GM23338 (cell line): ENCODE data around the gene CFL2. TPM values are rescaled to one million over a fixed set of nuclear protein-coding genes. Genes with fewer than 3 reads are reported as not detected.

ENCODE experiments used
- ATAC-seq: fragments of 200-7000 bp; cut with Tn5 transposase; 3 replicates; pipeline ENCODE4 v1.9.1; 2020
- DNase-seq: peaks from one replicate; pipeline ENCODE4 v3.0.0-alpha.2; 2015; ENCODE audit warnings: low spot score
- H2AFZ ChIP-seq: fragments of 200-600 bp; sonication (generic); 2 replicates; pipeline ENCODE4 v1.8.0; 2016; ENCODE audit warnings: antibody characterized with exemption, mild to moderate bottlenecking, moderate library complexity
- H3F3A ChIP-seq: fragments of 200-600 bp; sonication (generic); replicated peaks from 2 replicates; pipeline ENCODE4 v1.8.0; 2017; ENCODE audit warnings: antibody characterized with exemption, mixed run types, low read depth
- H3K27ac ChIP-seq: fragments of 200-600 bp; sonication (generic); 2 replicates; pipeline ENCODE4 v1.6.1; 2016; ENCODE audit warnings: low read depth
- H3K27me3 ChIP-seq: fragments of 200-600 bp; sonication (generic); 2 replicates; pipeline ENCODE4 v1.8.0; 2016; ENCODE audit warnings: mild to moderate bottlenecking, mixed run types, moderate library complexity; ENCODE audit not compliant: insufficient read depth
- H3K36me3 ChIP-seq: fragments of 200-600 bp; sonication (generic); 2 replicates; pipeline ENCODE4 v1.8.0; 2016; ENCODE audit warnings: mild to moderate bottlenecking; ENCODE audit not compliant: insufficient read depth
- H3K4me1 ChIP-seq: fragments of 200-600 bp; sonication (generic); 2 replicates; pipeline ENCODE4 v1.8.0; 2016; ENCODE audit warnings: mild to moderate bottlenecking, moderate library complexity; ENCODE audit not compliant: insufficient read depth
- H3K4me2 ChIP-seq: fragments of 200-600 bp; sonication (generic); 2 replicates; pipeline ENCODE4 v1.7.1; 2017; ENCODE audit warnings: mixed run types
- H3K4me3 ChIP-seq: fragments of 200-600 bp; sonication (generic); 2 replicates; pipeline ENCODE4 v1.6.1; 2016; ENCODE audit warnings: mixed run types
- H3K79me2 ChIP-seq: fragments of 200-600 bp; sonication (generic); replicated peaks from 2 replicates; pipeline ENCODE4 v1.8.0; 2017; ENCODE audit warnings: mild to moderate bottlenecking; ENCODE audit not compliant: insufficient read depth
- H3K9me2 ChIP-seq: fragments of 200-600 bp; sonication (generic); 2 replicates; pipeline ENCODE4 v1.8.0; 2017; ENCODE audit not compliant: insufficient read depth
- H4K20me1 ChIP-seq: fragments of 200-600 bp; sonication (generic); replicated peaks from 2 replicates; pipeline ENCODE4 v1.8.0; 2017; ENCODE audit warnings: mild to moderate bottlenecking; ENCODE audit not compliant: insufficient read depth
- H3K27ac Mint-ChIP-seq: 2 replicates; pipeline ENCODE4 v1.8.0; 2020; ENCODE audit warnings: inconsistent platforms, mild to moderate bottlenecking, moderate library complexity, mixed read lengths
- H3K27me3 Mint-ChIP-seq: 3 replicates; pipeline ENCODE4 v1.8.0; 2022; ENCODE audit warnings: low read depth, mild to moderate bottlenecking, moderate library complexity, mixed read lengths, inconsistent platforms; ENCODE audit not compliant: insufficient read depth, poor library complexity
- H3K36me3 Mint-ChIP-seq: 3 replicates; pipeline ENCODE4 v1.8.0; 2021; ENCODE audit warnings: low read depth, mild to moderate bottlenecking, inconsistent platforms, moderate library complexity, mixed read lengths
- H3K4me1 Mint-ChIP-seq: 3 replicates; pipeline ENCODE4 v1.8.0; 2020; ENCODE audit warnings: mild to moderate bottlenecking, inconsistent platforms, mixed read lengths
- H3K4me3 Mint-ChIP-seq: 3 replicates; pipeline ENCODE4 v1.8.0; 2021; ENCODE audit warnings: moderate library complexity, mild to moderate bottlenecking, inconsistent platforms, mixed read lengths
- H3K9me3 Mint-ChIP-seq: 3 replicates; pipeline ENCODE4 v1.8.0; 2020; ENCODE audit warnings: moderate library complexity, mild to moderate bottlenecking, inconsistent platforms, mixed read lengths
- STAT1 ChIP-seq: IDR thresholded peaks from one replicate; pipeline ENCODE4 v1.6.1; 2016; ENCODE audit warnings: antibody characterized with exemption; ENCODE audit not compliant: unreplicated experiment
- ZNF114 ChIP-seq: fragments of 250-450 bp; sonication (Bioruptor Pico); IDR thresholded peaks from 2 replicates; pipeline ENCODE4 v1.5.0; 2020; ENCODE audit warnings: mild to moderate bottlenecking, moderate library complexity
- ZNF462 ChIP-seq: fragments of 250-450 bp; sonication (Bioruptor Pico); IDR thresholded peaks from 2 replicates; pipeline ENCODE4 v1.5.0; 2020; ENCODE audit warnings: mild to moderate bottlenecking, moderate library complexity
- polyA plus RNA-seq: library from polyadenylated mRNA; unstranded; fragments of >200 nt; fragmentation: Nextera tagmentation; extraction: Ambion mirVana; gene quantifications from 2 replicates; pipeline ENCODE4 v1.2.1, GENCODE V29; 2016
- total RNA-seq: library from RNA; depleted of rRNA; stranded (reverse); fragments of >200 nt; shearing (Covaris generic); gene quantifications from 2 replicates; pipeline ENCODE4 v1.2.3, GENCODE V29; 2014

Gene CFL2
- total and polyA plus RNA-seq, 2 experiments from 2014 or later: 10.9 to 14.8 TPM

GRCh38 chr14:34710006-34710405 lies 4.4 kb downstream of the CFL2 start:
- Histone ChIP-seq H3K9me2 (no peaks in the 10 kb centered on the region), H3K27ac (no peak overlapping the region), H3K27me3 (peaks cover under 1% of the 10 kb centered on the region; the same call in 1 of the 2 replicates), H2AFZ (no peak overlapping the region), H3K79me2 (peaks cover 13% of the 10 kb centered on the region; the same call in 1 of the 2 replicates), H3K4me2 (no peak overlapping the region), H3K4me3 (no peak overlapping the region), H4K20me1 (0 out of 2 replicates have a peak, but pooled peaks cover 3% of the 10 kb centered on the region), H3F3A (no peaks in the 10 kb centered on the region), H3K4me1 (peaks cover 6% of the 10 kb centered on the region; the same call in 1 of the 2 replicates), H3K36me3 (0 out of 2 replicates have a peak, but pooled peaks cover 5% of the 10 kb centered on the region)
- Mint-ChIP-seq H3K27ac (no peak overlapping the region), H3K4me1 (peaks cover 8% of the 10 kb centered on the region; the same call in 2 of the 3 replicates), H3K4me3 (no peak overlapping the region), H3K27me3 (peaks cover 3% of the 10 kb centered on the region), H3K36me3 (peaks cover 12% of the 10 kb centered on the region), H3K9me3 (no peaks in the 10 kb centered on the region)
- no peak for TF ChIP-seq ZNF114 (CRISPR knock-in tag)
- TF ChIP-seq ZNF462 (CRISPR knock-in tag): no peak
- DNase-seq (no peak), ATAC-seq (no peak)

GRCh38 chr14:34707722-34708121 lies 6.7 kb downstream of the CFL2 start:
- no peak overlapping the region for H3K4me3 Mint-ChIP-seq
- peaks cover 1% of the 10 kb centered on the region for H3K27me3 Mint-ChIP-seq
- H3K79me2 ChIP-seq: peaks cover 6% of the 10 kb centered on the region; the same call in 1 of the 2 replicates
- H3K36me3 ChIP-seq: 0 out of 2 replicates have a peak, but pooled peaks cover 5% of the 10 kb centered on the region
- ATAC-seq (no peak), DNase-seq (no peak)
- TF ChIP-seq STAT1: no peak
- no peak overlapping the region for H3K27ac Mint-ChIP-seq
- H3K9me3 Mint-ChIP-seq: no peaks in the 10 kb centered on the region
- H3K9me2 ChIP-seq: no peaks in the 10 kb centered on the region
- H3F3A ChIP-seq: no peaks in the 10 kb centered on the region
- no peak overlapping the region for H3K27ac ChIP-seq
- H3K4me1 ChIP-seq: no peaks in the 10 kb centered on the region
- 0 out of 2 replicates have a peak, but pooled peaks cover 3% of the 10 kb centered on the region for H4K20me1 ChIP-seq
- H3K4me2 ChIP-seq: no peak overlapping the region
- H3K4me3 ChIP-seq: no peak overlapping the region
- no peaks in the 10 kb centered on the region for H3K27me3 ChIP-seq
- peaks cover 9% of the 10 kb centered on the region; the same call in 2 of the 3 replicates for H3K36me3 Mint-ChIP-seq
- no peaks in the 10 kb centered on the region for H3K4me1 Mint-ChIP-seq
- no peak overlapping the region for H2AFZ ChIP-seq
